NCI-H226 (cell line): ENCODE measurements around the gene RNF166.

Experiments
- DNase-seq: peaks from one replicate; pipeline ENCODE4 v3.0.0-alpha.2; 2015

The RNF166 gene

GRCh38 chr16:88650749-88651275 is 55.4 kb downstream of the RNF166 start, which contains the start of gene CYBA:
Gene CYBA (minus strand): TSS chr16:88651053. CDS start chr16:88651013, 40 bp downstream.
- peak; percentile 64 for DNase-seq

GRCh38 chr16:88649924-88650748 is 56.1 kb downstream of the RNF166 start:
- DNase-seq: no peak

- DNase-seq: no peak
Measured at GRCh38 chr16:88649195-88649923, 56.8 kb downstream of the RNF166 start.

- no peak for DNase-seq
Measured at GRCh38 chr16:88647178-88648070, 58.8 kb downstream of the RNF166 start.
